HG03442 (cell line): Measurements from ENCODE around the gene ATF3.
"Not testable (repeated sequence)": the region's sequence is repeated elsewhere in the genome, so short reads cannot be mapped to it uniquely, and the experiment has no call there.

Experiments
- ATAC-seq: cut with Tn5 transposase; IDR thresholded peaks from one replicate; pipeline ENCODE4 v1.9.1; 2021; ENCODE audit warnings: mild to moderate bottlenecking, moderate library complexity; ENCODE audit not compliant: unreplicated experiment

The ATF3 gene

DNA sequence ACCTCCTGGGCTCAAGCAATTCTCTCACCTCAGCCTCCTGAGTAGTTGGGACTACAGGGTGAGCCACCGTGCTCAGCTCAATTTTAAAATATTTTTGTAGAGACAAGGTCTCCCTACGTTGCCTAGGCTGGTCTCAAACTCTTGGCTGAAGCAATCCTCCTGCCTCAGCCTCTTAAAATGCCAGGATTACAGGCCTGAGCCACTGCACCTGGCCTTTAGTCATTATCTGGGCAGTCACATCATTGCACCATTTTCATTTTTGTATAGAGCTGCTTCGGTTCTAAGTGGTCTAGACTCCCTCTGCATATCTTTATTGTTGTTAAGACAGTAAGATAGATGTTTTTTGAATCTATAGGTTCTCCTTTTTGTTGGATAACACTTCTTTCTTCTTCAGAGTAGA is 39.9 kb downstream of the ATF3 start:
- ATAC-seq, result no peak

DNA sequence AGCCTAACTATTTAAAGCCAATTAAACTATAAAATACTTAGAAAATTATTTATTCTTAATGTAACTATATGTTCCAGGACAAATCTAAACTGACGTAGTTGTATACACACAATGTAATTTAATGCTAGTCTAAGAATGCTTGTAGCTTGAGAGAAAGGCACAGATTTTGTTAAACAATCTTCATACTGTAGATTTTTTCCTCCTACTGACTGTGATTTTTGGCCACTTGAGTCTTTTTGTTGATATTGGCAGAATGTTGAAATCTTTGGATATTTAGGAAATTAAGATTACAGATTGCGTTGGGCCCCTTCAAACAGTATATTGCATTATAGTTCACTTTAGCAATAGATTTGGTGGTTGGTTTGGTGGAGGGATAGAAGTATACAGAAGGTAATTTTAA is 40.5 kb downstream of the ATF3 start:
- ATAC-seq, result no peak

GRCh38 chr1:212650228-212650627 is 41.7 kb downstream of the ATF3 start:
- ATAC-seq, result no peak

GRCh38 chr1:212651521-212651920 is 43.0 kb downstream of the ATF3 start:
- no peak for ATAC-seq

- ATAC-seq, result no peak
Measured at GRCh38 chr1:212651977-212652376, 43.4 kb downstream of the ATF3 start.

DNA sequence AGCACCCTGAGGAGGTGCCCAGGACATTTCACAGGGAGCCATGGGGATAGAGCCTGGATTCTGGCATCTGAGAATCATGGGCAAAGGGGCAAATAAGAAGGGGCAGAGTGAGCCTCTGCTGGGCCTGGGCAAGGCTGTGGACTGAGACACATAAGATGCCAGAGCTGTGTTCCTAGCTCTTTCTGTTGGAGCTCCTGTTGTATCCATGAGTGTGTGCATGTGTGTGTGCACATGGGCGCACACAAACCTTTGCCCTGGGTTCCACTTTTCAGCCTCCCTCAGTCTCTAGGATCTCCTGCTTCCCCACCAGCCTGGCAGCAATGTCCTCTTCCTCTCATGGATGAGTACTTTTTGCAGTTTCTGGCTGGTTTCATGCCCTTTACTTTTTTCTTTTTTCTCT is 44.0 kb downstream of the ATF3 start:
- ATAC-seq, result no peak

- no peak for ATAC-seq
Measured at GRCh38 chr1:212655668-212656440, 47.3 kb downstream of the ATF3 start.

- ATAC-seq, result peak; percentile 42
Measured at GRCh38 chr1:212656730-212657129, 48.2 kb downstream of the ATF3 start.

DNA sequence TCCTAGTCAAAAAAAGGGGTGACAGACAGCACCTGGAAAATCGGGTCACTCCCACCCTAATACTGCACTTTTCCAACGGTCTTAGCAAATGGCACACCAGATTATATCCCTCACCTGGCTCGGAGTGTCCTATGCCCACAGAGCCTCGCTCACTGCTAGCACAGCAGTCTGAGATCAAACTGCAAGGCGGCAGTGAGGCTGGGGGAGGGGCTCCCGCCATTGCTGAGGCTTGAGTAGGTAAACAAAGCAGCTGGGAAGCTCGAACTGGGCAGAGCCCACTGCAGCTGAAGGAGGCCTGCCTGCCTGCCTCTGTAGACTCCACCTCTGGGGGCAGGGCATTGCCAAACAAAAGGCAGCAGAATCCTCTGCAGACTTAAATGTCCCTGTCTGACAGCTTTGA is 49.7 kb downstream of the ATF3 start:
- not testable (repeated sequence) for ATAC-seq

GRCh38 chr1:212664409-212665199 is 56.0 kb downstream of the ATF3 start:
- no peak for ATAC-seq

DNA sequence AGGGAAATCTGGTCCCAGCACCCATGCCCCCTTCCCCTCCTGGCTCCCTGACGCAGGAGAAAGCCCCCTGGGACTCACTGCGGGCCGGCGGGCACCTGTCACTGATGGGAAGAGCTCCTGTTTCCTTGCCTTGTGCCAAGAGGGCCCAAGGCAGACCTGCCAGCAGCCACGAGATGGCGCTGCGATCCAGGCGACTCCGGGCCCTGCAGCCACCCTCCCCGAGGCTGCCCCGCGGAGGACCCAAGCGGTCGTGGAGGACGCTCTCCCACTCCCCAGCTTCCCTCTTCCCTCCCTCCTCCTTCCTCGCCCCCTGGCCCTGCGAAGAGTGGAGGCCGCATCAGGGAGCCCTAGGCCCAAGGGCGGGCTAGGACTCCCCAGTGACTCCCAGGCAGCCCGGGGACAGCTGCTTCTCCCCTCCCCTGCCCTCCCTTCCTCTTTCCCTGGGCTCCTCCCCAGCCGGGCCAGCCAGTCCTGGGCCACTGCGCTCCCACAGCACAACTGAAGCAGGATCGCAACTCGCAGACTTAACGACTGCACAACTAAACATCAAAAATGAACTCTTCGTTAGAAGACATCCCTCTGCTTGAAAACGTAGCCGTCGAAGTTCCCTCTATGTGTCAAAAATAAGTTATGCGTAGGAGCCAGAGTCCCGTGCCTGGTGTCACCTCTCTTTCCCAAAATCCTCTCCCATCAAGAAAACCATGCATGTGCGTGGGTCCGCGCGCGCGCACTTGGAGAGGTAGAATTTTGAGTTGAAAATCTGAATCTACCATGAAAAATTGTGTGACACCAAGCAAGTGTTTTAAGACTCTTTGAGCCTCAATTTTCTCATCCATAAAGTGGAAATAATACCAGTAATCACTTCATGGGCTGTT is 56.9 kb downstream of the ATF3 start:
- ATAC-seq, result peak; percentile 90

DNA sequence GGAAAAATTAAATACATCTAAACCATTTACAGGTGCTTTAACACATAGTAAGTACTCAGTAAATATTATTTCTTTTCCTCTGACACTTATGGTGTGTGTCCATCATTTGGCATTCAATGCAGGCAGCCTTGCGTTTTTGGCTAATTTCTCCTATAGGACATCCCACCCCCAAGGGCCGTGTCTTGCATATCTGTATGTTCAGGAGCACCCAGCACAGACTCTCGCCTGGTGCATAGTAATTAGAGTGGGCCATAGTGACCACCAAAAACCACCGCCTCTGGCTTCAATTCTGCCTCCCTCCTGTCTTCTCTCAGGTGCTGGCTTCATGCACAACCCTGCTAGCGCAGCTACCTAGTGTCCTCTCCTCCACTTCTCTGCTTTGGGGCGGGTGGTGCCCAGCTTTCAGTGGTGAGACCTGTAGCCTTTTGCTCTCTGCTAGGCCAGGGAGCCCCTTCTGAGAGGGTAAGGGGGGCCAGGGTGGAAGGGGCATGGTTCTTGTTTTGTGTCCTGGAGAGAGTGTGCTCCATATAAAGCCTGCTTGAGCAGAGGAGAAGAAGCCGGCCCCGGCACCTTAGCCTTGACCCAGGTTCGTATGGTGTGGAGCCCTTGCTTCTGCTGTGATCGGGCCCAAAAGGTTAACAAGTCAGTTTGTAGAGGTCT is 57.7 kb downstream of the ATF3 start:
- no peak for ATAC-seq

DNA sequence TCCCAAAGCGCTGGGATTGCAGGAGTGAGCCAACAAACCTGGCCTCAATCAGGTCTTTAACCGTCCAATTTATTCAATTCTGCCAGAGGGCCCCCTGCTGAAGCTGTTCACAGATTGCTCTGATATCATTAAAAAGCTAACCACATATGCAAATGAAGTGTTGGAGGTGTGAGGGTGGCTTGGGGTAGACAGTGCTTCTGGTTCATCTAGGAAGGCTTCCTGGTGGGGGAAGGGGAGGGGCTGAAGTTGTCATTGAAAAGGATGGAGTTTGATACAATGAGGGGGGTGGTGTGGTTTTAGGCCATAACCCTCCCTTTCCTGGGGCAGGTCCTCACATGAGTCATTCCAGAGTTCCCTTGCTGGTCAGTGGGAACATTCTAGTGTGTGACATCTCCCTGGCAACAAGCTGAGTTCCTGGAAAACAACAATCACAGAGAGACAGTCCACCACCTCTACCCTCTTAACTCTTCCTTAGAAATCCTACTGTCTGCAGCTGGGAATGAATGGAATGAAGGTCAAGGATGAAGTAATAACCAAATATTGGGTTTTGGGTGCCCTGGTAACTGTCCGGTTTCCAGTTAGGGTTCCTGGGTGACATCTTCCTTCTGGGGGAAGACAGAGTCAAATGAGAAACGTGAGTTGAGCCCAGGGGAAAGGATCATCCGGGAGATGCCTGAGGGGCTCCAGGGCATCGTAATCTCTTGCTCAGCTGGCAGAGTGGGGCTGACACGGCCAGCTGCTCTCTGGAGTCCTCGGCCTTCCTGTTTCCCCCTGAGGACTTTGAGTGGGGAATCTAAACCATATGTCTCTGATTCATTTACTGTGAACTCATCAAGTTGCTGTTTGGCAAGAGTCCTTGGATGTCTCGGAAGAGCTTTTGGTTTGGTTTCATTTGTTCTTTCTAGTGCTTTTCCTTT is 58.9 kb downstream of the ATF3 start:
- no peak for ATAC-seq

- no peak for ATAC-seq
Measured at GRCh38 chr1:212668477-212668876, 59.9 kb downstream of the ATF3 start.

DNA sequence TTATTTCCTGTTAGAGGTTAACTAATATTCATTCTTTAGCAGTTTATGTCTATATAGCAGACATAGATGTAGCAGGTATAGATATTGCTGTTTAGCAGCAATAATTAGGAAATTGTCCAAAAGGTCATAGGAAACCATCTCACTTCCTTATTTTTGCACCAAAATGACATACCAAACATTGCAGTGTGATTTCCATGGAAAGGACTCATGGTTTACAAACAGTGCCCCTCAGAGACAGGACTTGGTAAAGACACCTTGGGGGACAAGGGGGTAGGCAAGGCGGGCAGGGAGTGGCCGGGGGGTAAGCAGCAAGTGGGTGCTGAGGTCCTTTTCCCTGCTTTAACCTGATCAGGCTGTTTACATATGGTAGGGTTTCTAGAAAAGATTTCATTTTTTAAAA is 60.5 kb downstream of the ATF3 start:
- ATAC-seq, result no peak

DNA sequence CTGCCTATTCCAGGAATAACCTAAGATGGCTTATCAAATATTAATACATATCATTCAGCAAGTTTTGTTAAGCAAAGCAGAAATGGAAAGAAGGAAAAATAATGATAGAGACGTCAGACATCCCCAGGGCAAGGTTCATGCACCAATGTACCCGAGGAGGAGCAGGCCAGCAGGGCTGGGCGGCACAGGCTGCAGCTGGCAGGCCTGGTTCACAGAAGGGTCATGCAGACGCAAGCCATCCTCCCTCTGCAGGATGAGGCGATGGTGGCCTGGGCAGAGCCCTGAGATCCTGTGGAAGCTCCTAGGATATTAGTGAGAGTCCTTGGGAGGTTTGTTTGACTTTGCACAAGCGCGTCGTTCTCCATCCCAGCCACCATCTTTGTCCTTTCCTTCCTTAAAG is 61.0 kb downstream of the ATF3 start:
- ATAC-seq, result no peak

DNA sequence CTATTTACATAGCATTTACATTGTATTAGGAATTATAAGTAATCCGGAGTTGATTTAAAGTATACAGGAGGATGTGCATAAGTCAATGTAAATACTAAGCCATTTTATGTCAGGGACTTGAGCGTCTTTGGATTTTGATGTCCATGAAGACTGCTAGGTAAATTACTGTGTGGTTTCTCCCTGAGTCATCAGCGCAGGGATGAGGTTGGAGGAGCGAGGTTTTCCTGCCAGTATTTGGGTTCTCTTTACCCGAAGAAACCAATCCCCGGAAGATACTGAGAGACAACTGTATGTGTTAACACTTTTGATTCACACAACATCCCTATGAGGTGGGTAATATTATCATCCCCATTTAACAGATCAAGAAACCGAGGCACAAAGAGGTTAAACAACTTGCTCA is 61.7 kb downstream of the ATF3 start:
- no peak for ATAC-seq
